Activated CD4-positive, alpha-beta T cell treated with anti-CD3 and anti-CD28 coated beads, Interleukin-2, amount 50 U/mL, for 1 hour (primary cell): ENCODE results near the gene RPS6KA5.

Source experiments
- DNase-seq: peaks from one replicate; pipeline ENCODE4 v3.0.0-alpha.2; 2020

Gene RPS6KA5

GRCh38 chr14:90820958-90821357 lies 239.5 kb downstream of the RPS6KA5 start:
- DNase-seq, result peak; percentile 60

- no peak for DNase-seq
Observed at GRCh38 chr14:90819734-90820393, 240.6 kb downstream of the RPS6KA5 start.

GRCh38 chr14:90818715-90819114 lies 241.7 kb downstream of the RPS6KA5 start:
- no peak for DNase-seq

DNA sequence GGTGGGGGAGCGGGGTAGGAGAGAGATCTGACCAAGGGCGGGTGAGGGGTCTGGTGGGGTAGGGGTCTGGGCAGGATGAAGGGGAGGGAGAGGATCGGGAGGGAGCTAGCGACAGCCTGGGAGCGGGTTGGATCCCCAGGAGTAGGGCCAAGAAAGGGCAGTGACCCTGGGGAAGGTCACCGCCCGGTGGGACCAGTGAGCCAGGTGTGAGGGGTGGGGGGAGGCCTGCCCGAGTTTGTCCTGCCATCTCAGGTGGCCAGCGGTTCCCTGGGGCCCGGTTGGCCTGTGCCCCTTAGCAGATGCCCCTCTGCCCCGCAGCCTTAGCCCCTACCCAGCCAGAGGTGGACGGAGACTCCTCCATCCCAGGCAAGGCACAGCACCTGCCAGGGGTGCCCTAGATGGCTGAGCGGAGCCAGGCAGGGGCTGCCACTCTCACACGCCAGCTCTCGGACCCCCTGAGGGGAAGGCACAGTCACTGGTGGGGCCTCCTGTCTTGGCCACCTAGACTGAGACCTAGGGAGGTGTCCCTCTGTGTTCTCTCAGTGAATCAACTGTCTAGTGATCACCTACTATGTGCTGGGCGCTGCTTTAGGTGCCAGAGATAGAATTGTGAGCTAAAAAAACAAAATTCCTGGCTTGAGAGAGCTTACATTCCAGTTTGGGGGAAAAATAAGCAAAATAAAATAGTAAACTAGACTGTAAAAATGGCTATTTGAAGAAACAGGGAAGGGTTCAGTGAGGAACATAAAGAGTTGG lies 243.6 kb downstream of the RPS6KA5 start:
- DNase-seq, result no peak

DNA sequence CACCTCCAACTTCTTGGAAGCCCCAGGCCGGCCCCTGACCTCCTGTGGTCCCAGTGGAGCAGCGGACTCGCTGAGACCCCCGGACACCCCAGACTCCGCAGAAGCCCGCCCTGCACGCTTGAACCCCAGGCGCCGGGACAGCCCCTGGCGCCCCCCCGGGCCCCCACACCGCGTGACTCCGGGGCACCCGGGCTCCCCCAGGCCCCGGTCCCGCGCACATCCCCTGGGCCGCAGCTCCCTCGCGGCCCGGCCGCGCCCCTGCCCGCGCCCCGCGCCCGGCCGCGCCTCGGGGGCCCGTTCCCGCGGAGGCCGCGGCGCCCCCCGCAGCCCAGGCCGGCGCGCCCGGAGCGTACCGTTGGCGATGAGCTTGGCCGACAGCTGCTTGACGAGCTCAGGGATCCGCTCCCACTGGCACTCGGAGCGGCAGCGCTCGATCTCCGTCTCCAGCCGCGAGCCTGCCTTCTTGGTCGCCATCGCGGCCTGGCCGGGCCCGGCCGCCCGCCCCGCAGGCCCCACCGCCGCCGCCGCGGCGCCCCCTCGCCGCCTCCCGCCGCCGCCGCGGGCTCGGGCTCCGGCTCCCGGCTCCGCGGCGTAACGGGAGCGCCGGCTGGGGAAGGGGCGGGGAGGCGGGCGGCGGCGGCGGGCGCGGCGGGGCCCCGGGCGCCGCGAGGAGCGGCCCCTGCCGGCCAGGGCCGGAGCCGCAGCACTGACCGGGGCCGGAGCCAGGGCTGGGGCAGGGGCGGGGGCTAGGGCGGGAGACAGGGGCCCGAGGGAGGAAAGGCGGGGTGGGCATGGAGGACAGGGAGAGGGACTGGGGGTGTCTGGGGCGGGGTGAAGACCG lies 244.4 kb downstream of the RPS6KA5 start, which contains the start of gene TTC7B:
Gene TTC7B (minus strand): TSS at position 609 of the 841 bp plus-strand sequence. CDS start 135 bp downstream, at position 474.
- peak; percentile 23 for DNase-seq

- DNase-seq, result no peak
Observed at GRCh38 chr14:90815572-90815821, 244.9 kb downstream of the RPS6KA5 start.

DNA sequence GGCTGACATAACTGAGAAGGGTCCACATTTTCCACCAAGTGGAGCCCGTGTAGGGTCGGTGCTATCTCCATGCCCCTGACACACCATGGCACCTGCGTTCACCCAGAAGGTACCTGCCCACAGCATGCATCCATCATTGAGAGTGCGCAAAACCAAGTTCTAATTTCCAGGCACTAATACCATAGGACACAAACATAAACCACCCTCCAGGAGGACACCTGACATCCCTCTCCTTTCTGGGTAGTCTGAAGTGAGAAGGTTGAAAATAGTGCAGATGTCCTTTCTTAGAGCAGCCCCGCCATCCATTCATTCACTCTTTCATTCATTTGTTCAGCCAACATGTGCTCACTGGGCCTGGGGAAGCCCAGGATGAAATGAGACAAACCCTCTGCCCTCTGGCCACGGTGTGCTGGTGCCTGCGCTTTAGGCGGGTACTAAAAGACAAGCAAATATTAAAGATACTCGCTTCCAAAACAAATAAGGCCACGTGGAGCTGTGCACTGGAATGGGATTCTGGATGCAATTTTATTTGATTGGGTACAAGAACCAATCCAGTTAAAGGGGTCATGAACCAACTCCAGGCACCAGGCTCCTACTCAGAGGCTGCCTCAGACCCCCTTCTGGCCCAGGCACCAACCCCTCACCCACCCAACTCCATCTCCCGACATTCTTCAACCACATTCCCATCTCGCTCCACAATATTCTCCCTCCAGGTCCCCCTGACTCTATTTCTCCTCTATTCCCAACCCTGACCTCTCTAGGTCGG lies 245.5 kb downstream of the RPS6KA5 start:
- DNase-seq, result no peak

DNA sequence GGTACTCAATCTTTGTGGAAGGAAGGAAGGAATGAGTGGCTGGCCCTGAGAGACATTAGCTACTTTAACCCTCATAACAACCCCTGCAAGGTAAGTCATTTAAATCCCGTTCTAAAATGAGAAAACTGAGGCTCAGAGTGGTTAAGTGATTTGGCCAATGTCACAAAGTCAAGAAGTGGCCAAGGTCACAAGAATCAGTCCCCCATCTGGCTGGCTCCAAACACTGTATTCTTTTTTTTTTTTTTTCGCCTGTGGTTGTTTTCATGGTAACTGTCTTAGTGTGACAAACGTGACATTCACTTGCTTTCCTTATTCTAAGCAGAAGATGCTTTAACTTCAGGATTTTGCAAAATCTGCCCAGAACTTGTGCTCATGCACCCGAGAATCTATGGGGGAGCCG lies 247.0 kb downstream of the RPS6KA5 start:
- no peak for DNase-seq

DNA sequence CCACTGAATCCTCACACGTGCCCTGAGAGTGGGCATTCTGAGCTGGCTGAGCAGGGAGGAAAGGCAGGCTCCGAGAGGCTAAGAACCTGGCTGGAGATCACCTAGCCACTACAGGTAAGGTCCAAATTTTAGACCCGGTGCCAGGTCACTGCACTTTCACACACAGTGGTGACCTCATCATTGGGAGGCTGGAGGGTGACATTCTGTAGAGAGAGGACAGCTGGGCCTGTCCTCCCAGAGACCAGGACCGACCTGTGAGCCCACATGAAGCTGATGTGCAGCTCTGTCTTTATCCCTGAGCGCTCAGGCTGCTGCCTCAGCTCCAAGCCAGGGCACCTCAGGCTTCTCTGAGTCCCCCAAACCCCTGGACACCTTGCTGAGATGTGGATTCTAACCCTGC lies 248.3 kb downstream of the RPS6KA5 start:
- no peak for DNase-seq

GRCh38 chr14:90811641-90812040 lies 248.8 kb downstream of the RPS6KA5 start:
- no peak for DNase-seq

- no peak for DNase-seq
Observed at GRCh38 chr14:90810806-90811205, 249.6 kb downstream of the RPS6KA5 start.

DNA sequence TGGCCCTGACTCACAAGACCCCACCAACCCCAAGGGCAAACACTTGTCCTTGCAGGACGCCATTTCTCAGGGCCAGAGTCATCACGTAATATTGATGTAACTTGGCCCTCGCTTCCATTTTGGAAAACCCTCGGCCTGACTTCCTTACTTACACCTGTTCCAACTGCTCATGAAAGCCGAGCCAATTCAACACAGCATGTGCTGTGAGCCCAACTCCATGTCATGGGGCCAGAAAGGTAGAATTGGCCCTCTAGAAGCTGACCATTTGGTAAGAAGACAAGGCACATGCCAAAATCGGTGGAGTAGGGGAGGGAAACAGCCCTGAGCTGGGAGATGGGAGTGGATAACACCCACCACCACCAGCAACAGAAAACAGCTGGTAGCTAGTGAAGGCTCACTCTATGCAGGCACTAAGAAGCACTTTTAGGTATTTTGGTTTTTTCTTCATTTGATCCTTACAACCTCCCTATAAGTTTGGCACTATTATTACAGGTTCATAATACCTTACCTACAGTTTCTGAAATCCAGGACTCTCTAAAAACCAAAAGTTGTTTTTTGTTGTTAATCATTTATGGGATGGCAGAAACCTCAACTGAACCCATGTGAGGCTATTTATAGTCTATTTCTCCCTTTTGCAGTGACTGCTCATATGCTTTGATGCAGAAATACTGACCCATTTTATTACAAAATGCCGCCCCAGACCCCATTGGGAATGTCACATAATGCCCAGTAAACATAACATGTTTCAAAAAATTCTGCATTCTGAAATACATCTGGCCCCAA lies 250.7 kb downstream of the RPS6KA5 start:
- DNase-seq, result no peak

GRCh38 chr14:90808759-90809529 lies 251.5 kb downstream of the RPS6KA5 start:
- no peak for DNase-seq

- DNase-seq, result no peak
Observed at GRCh38 chr14:90807060-90807459, 253.4 kb downstream of the RPS6KA5 start.

- DNase-seq, result no peak
Observed at GRCh38 chr14:90805662-90806540, 254.5 kb downstream of the RPS6KA5 start.

- DNase-seq, result no peak
Observed at GRCh38 chr14:90805084-90805391, 255.4 kb downstream of the RPS6KA5 start.

- no peak for DNase-seq
Observed at GRCh38 chr14:90804292-90805083, 256.0 kb downstream of the RPS6KA5 start.

DNA sequence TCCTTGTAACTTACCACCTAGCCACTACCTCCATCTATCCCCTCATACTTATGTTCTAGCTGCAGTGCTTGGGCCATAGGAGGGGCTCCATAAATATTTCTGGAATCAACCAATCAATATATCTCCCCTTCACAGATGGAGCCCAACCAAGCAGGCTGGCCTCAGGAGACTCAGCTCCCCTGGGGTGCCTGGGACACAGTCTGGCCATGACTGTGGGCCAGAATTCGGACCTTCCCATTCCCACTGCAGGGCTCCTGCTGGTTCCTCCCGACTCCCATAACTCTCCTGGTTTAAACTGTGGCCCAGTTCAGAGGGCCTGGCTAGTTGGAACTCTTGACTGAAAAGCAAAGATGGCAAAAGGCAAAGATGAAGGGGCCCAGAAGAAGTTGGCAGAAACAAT lies 257.2 kb downstream of the RPS6KA5 start:
- DNase-seq, result no peak

- no peak for DNase-seq
Observed at GRCh38 chr14:90799420-90799819, 261.0 kb downstream of the RPS6KA5 start.

GRCh38 chr14:90797919-90798318 lies 262.5 kb downstream of the RPS6KA5 start:
- DNase-seq, result no peak
